Measurements from ENCODE around the gene SLC15A2.
A peak's percentile ranks its signal among the peaks of the same experiment; 100 is the strongest.

- TF ChIP-seq SP2 (IDR thresholded peaks at IDR 0.05; ENCODE audit: extremely low read depth, low read depth, low read length, poor library complexity, severe bottlenecking) (no peak), ZNF780A (CRISPR knock-in tag; IDR thresholded peaks at IDR 0.05) (no peak), BRF2 (IDR thresholded peaks at IDR 0.05; ENCODE audit: borderline replicate concordance, insufficient read depth, insufficient read length) (no peak), SIX5 (IDR thresholded peaks at IDR 0.05; ENCODE audit: borderline replicate concordance in 1 of 2, insufficient read depth in 1 of 2, low read depth in 1 of 2, low read length in 2 of 2) (no peak), POLR2AphosphoS2 (IDR thresholded peaks at IDR 0.05; ENCODE audit: low read length) (no peak), RERE (CRISPR knock-in tag; IDR thresholded peaks at IDR 0.05; ENCODE audit: borderline replicate concordance) (no peak), EZH2 (IDR thresholded peaks at IDR 0.05; ENCODE audit: borderline replicate concordance, low read depth, low read length) (no peak), MAZ (CRISPR knock-in tag; conservative IDR thresholded peaks at IDR 0.05 in 1 of 2, IDR thresholded peaks at IDR 0.05 in 1 of 2) (no peak)
- TF ChIP-seq, protein P1, sequence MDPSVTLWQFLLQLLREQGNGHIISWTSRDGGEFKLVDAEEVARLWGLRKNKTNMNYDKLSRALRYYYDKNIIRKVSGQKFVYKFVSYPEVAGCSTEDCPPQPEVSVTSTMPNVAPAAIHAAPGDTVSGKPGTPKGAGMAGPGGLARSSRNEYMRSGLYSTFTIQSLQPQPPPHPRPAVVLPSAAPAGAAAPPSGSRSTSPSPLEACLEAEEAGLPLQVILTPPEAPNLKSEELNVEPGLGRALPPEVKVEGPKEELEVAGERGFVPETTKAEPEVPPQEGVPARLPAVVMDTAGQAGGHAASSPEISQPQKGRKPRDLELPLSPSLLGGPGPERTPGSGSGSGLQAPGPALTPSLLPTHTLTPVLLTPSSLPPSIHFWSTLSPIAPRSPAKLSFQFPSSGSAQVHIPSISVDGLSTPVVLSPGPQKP (CRISPR knock-in tag; IDR thresholded peaks at IDR 0.05) = no peak
- TF ChIP-seq, protein P2, sequence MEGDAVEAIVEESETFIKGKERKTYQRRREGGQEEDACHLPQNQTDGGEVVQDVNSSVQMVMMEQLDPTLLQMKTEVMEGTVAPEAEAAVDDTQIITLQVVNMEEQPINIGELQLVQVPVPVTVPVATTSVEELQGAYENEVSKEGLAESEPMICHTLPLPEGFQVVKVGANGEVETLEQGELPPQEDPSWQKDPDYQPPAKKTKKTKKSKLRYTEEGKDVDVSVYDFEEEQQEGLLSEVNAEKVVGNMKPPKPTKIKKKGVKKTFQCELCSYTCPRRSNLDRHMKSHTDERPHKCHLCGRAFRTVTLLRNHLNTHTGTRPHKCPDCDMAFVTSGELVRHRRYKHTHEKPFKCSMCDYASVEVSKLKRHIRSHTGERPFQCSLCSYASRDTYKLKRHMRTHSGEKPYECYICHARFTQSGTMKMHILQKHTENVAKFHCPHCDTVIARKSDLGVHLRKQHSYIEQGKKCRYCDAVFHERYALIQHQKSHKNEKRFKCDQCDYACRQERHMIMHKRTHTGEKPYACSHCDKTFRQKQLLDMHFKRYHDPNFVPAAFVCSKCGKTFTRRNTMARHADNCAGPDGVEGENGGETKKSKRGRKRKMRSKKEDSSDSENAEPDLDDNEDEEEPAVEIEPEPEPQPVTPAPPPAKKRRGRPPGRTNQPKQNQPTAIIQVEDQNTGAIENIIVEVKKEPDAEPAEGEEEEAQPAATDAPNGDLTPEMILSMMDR (IDR thresholded peaks at IDR 0.05 in 2 of 3, conservative IDR thresholded peaks at IDR 0.05 in 1 of 3; ENCODE audit: insufficient read depth in 2 of 3, low read depth in 1 of 3, low read length in 3 of 3) = peak; percentile 4 to 46 (median 19); a peak in 2 of 6 replicates
Observed at GRCh38 chr3:121855555-121855954, 38.6 kb upstream of the SLC15A2 start.

All from K562 (cell line).